Measurements from ENCODE around the gene NDUFS6. TPM values are rescaled to one million over a fixed set of nuclear protein-coding genes. Genes with fewer than 3 reads are reported as not detected.

NDUFS6 gene
- total and polyA plus RNA-seq, 10 donors, result 18.2 to 74.2 (median 29.2) TPM

- H3K9me3 ChIP-seq, result no peaks in the 10 kb centered on the region
- no peak for TF ChIP-seq POLR2A (IDR thresholded peaks at IDR 0.05)
- TF ChIP-seq POLR2AphosphoS5 (IDR thresholded peaks at IDR 0.05), result no peak
- no peak for TF ChIP-seq CTCF (IDR thresholded peaks at IDR 0.05 in 8 of 11, conservative IDR thresholded peaks at IDR 0.05 in 3 of 11)
- WGBS, 5 donors, result 92 to 95% (median 94%) methylated on average over 20 to 54 of the region's 54 CpGs
- no peak overlapping the region for H3K27ac ChIP-seq
- no peaks in the 10 kb centered on the region for H3K36me3 ChIP-seq
- peaks cover 0 to 66% (median 8%) of the 10 kb centered on the region in 7 donors for H3K27me3 ChIP-seq (replicated peaks in 1 of 7)
- H3K4me1 ChIP-seq, result no peaks in the 10 kb centered on the region
- no peak overlapping the region for H3K4me3 ChIP-seq
- peak; percentile 57 for DNase-seq
- intact Hi-C loops (cut with DNase I; ENCODE audit: low total_unique reads), result no loop called here
Observed at GRCh38 chr5:1769017-1769640, 32.1 kb upstream of the NDUFS6 start.

GRCh38 chr5:1769752-1770442, 31.3 kb upstream of the NDUFS6 start:
- TF ChIP-seq POLR2A (IDR thresholded peaks at IDR 0.05) (no peak), CTCF (IDR thresholded peaks at IDR 0.05 in 8 of 11, conservative IDR thresholded peaks at IDR 0.05 in 3 of 11) (no peak), POLR2AphosphoS5 (IDR thresholded peaks at IDR 0.05) (no peak)

GRCh38 chr5:1770443-1770802, 30.8 kb upstream of the NDUFS6 start:
- Histone ChIP-seq H3K9me3 (peaks cover 0 to 6% (median 0%) of the 10 kb centered on the region in 8 donors), H3K4me3 (no peak overlapping the region), H3K4me1 (no peaks in the 10 kb centered on the region), H3K36me3 (no peaks in the 10 kb centered on the region), H3K27ac (no peak overlapping the region), H3K27me3 (replicated peaks in 1 of 7) (peaks cover 0 to 53% (median 5%) of the 10 kb centered on the region in 7 donors)
- peak; percentile 41 for DNase-seq
- no peak for TF ChIP-seq CTCF (IDR thresholded peaks at IDR 0.05 in 8 of 11, conservative IDR thresholded peaks at IDR 0.05 in 3 of 11)
- no peak for TF ChIP-seq POLR2AphosphoS5 (IDR thresholded peaks at IDR 0.05)
- no peak for TF ChIP-seq POLR2A (IDR thresholded peaks at IDR 0.05)
- 71 to 80% (median 76%) methylated on average over 6 of the region's 6 CpGs for WGBS, 5 donors
- intact Hi-C loops (cut with DNase I; ENCODE audit: low total_unique reads), result no loop called here

More at GRCh38 chr5:1769752-1770442, 31.3 kb upstream of the NDUFS6 start:
- intact Hi-C loops (cut with DNase I; ENCODE audit: low total_unique reads), result no loop called here
- no peak overlapping the region for H3K27ac ChIP-seq
- H3K36me3 ChIP-seq, result no peaks in the 10 kb centered on the region
- no peak overlapping the region for H3K4me3 ChIP-seq
- H3K9me3 ChIP-seq, result peaks cover 0 to 1% (median 0%) of the 10 kb centered on the region in 8 donors
- DNase-seq, result peak; percentile 45
- 85 to 88% (median 87%) methylated on average over 30 of the region's 30 CpGs for WGBS, 5 donors
- peaks cover 0 to 58% (median 8%) of the 10 kb centered on the region in 7 donors for H3K27me3 ChIP-seq (replicated peaks in 1 of 7)
- no peaks in the 10 kb centered on the region for H3K4me1 ChIP-seq
